RWPE1 (cell line): ENCODE measurements around the gene ACTL6B.

Experiments used
- CTCF ChIA-PET: fragments of 350-600 bp; sonication (Branson Sonifier 250); formaldehyde crosslinking; extraction: SDS; loops from one replicate; lab custom pipeline; 2021; lab: Yijun Ruan, JAX
- POLR2A ChIA-PET: fragments of 400-600 bp; formaldehyde crosslinking; extraction: SDS; loops from one replicate; lab custom pipeline; 2020; ENCODE audit warnings: antibody characterized with exemption; ENCODE audit not compliant: low non-redundant PET; lab: Yijun Ruan, JAX
- DNase-seq: peaks from one replicate; pipeline ENCODE4 v3.0.0; 2012; ENCODE audit warnings: low spot score
- H3K27ac ChIP-seq: fragments of 450-650 bp; 2 replicates; pipeline ENCODE4 v1.5.1; 2017
- TF ChIP-seq, protein P1 (sequence below): fragments of 450-650 bp; conservative IDR thresholded peaks from 2 replicates; pipeline ENCODE4 v1.5.1; 2017; ENCODE audit warnings: low read depth, mild to moderate bottlenecking

The ACTL6B gene

GRCh38 chr7:100598425-100598824 lies 57.8 kb downstream of the ACTL6B start:
- ChIA-PET POLR2A (no interaction called here), CTCF (interaction anchor here (0.6 kb wide), 2 partner anchors 12 to 43 kb away, joined by 3 to 4 read pairs; partner anchors contain the start of genes FBXO24 and LRCH4)
- no peak for DNase-seq
- TF ChIP-seq, protein P1, sequence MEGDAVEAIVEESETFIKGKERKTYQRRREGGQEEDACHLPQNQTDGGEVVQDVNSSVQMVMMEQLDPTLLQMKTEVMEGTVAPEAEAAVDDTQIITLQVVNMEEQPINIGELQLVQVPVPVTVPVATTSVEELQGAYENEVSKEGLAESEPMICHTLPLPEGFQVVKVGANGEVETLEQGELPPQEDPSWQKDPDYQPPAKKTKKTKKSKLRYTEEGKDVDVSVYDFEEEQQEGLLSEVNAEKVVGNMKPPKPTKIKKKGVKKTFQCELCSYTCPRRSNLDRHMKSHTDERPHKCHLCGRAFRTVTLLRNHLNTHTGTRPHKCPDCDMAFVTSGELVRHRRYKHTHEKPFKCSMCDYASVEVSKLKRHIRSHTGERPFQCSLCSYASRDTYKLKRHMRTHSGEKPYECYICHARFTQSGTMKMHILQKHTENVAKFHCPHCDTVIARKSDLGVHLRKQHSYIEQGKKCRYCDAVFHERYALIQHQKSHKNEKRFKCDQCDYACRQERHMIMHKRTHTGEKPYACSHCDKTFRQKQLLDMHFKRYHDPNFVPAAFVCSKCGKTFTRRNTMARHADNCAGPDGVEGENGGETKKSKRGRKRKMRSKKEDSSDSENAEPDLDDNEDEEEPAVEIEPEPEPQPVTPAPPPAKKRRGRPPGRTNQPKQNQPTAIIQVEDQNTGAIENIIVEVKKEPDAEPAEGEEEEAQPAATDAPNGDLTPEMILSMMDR = no peak
- no peak overlapping the region for H3K27ac ChIP-seq

GRCh38 chr7:100595188-100595587 lies 61.1 kb downstream of the ACTL6B start:
- POLR2A ChIA-PET = no interaction called here
- CTCF ChIA-PET = interaction anchor here (0.6 to 0.8 kb wide), 2 partner anchors 34 to 35 kb away, joined by 3 to 4 read pairs; no protein-coding TSS in a partner anchor
- no peak for DNase-seq
- no peak overlapping the region for H3K27ac ChIP-seq
- TF ChIP-seq, protein P1 = no peak
